GM18517 (cell line): ENCODE measurements around the gene ZNF440.
A peak's percentile ranks its signal among the peaks of the same experiment; 100 is the strongest.
"Not testable (repeated sequence)": the region's sequence is repeated elsewhere in the genome, so short reads cannot be mapped to it uniquely, and the experiment has no call there.

Source experiments
- ATAC-seq: cut with Tn5 transposase; IDR thresholded peaks from one replicate; pipeline ENCODE4 v1.9.1; 2021; ENCODE audit warnings: mild to moderate bottlenecking, moderate library complexity; ENCODE audit not compliant: unreplicated experiment

The ZNF440 gene

DNA sequence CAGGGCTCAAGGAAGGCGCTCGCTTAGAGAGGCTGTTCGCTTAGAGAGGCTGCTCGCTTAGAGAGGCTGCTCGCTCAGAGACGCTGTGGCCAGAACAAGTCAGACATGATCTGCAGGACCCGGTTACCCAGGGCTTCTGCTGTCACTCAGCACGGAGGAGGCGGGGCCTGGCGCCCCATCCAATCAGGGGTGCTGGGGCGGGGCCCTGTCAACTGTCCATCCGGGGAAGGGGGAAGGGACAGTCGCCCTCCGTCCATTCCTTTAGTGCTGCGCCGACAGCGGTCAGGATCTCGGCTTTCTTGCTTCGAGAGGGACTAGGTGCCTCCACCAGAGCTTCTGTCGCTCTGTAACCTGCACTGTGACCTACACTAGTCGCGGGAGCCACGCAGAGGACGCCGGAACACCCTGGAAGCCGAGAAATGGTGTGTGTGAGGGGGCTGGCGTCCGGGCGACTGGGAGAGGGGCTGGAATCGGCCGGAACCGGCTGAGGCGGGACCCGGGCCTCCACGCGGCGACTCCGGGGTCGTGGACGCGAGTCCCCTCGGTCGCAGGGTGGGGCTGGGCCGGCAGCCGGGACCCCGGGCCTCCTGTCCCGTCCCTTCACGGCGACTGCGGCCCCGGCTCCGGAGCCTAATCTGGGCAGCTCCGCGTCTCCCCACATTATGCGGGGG is at the start of gene ZNF440:
TSS of gene ZNF440 (plus strand) at position 245 of the 671 bp plus-strand sequence. CDS start at position 420, 175 bp downstream.
- peak; percentile 93 for ATAC-seq

DNA sequence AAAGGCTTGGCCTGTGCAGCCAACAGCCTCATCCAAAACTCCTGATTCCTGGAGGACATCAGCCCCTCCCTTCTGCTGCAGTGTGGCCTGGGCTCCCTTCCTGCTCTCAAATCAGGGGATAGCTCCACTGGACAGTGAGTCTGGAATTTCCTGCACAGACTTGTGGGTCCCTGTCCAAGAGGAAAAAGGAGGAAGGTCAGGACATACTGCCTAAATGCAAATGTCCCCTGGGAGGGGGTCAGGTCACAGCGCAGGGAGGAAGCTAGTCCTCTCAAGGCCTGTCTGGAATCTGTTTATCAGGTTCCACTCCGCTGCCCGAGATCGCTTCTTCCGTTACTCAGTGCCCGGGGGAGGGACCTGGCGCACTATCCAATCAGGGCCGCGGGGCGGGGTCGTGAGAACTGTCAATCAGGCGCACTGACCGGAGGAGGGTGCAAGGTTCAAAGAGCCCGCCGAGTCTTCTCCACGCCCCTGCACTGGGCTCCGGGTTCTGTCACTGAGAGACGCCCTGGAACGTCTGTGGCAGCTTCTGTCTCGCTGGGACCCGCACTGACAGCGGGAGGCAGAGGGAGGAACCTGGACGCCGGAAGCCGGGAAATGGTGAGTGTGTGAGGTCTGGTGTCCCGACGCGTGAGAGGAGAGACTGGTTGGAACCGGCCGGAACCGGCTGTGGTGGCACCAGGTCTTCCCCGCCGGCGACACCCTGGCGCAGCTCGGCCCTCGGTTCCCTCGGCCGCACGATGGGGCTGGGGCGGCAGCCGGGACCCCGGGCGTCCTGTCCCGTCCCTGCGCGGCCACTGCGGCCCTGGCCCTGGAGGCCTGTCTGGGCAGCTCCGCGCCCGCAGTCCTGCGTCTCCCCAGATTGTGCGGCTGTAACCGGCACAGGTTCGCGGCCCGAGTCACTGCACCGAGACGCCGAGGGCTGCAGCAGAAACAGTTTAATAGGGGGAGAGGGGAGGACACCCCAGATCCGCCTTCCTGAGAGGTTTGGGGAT is 47.2 kb upstream of the ZNF440 start, which contains the start of gene ZNF441:
TSS of gene ZNF441 (plus strand) at position 404 of the 995 bp plus-strand sequence. CDS start at position 598, 194 bp downstream.
- ATAC-seq, result peak; percentile 83

DNA sequence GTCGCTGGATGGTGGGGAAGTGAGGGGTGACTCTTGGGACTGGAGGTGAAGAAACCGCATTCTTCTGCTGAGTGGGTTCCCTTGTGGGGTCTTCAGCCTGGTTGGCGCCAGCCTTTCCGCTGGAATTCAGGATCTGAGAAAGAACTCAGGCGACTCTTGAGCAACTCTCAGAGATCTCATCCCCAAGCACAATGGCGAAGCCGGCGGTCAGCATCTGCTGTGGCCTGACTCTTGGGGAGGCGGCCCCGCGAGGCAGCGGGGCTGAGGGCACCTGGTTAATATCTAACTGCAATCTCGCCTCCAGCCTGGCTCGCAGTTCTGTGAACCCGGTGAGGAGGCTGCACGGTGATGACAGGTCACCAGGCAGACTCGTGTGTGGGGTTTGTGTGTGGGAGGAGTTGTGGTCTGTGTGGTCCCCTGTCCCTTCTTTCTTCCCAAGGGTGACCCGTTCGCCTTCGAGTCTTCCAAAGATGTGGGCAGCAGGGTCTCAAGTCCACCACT is 46.4 kb upstream of the ZNF440 start:
- ATAC-seq, result peak; percentile 26

DNA sequence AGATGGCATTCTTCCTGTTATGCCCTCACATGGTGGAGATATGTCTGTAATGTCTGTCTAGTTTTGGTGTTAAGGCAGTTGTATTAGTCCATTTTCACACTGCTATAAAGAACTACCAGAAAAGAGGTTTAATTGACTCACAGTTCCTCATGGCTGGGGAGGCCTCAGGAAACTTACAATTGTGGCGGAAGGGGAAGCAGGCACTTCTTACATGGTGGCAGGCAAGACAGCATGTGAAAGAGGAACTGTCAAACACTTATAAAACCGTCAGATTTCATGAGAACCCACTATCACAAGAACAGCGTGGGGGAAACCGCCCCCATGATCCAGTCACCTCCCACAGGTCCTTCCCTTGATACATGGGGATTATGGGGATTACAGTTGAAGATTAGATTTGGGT is 44.1 kb upstream of the ZNF440 start:
- no peak for ATAC-seq

DNA sequence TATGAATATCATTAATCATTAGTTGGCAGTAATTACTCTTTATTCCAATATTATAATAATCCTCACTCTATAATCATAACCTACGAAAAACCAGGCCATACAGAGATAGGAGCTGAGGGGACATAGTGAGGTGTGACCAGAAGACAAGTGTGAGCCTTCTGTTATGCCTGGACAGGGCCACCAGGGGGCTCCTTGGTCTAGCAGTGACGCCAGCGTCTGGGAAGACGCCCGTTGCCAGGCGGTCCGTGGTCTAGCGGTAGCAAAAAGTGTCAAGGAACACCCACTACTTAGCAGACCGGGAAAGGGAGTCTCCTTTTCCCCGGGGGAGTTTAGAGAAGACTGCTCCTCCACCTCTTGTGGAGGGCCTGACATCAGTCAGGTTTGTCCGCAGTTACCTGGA is 42.6 kb upstream of the ZNF440 start:
- ATAC-seq, result not testable (repeated sequence)

DNA sequence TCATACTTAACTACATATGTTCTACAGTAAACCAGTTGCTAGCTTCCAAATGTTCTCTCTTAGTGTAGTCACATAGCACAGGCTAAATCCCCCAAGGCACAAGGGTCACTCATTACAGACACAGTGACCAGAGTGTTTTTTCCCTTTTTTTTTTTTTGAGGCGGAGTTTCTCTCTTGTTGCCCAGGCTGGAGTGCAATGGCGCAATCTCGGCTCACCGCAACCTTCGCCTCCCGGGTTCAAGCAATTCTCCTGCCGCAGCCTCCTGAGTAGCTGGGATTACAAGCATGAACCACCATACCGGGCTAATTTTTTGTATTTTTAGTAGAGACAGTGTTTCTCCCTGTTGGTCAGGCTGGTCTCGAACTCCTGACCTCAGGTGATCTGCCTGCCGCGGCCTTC is 37.4 kb upstream of the ZNF440 start:
- not testable (repeated sequence) for ATAC-seq

DNA sequence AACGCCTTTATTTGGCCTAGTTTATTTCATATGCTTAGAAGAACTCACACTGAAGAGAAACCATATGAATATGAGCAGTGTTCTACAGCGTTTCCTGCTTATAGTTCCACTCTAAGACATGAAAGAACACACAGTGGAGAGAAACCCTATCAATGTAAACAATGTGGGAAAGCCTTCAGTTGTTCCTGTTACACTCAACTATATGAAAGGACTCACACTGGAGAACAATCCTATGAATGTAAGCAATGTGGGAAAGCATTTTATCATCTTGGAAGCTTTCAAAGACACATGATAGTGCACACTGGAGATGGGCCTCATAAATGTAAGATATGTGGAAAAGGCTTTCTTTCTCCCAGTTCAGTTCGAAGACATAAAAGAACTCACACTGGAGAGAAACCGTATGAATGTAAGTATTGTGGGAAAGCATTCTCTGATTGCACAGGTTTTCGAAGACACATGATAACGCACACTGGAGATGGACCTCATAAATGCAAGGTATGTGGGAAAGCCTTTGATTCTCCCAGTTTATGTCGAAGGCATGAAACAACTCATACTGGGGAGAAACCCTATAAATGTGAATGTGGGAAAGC is 33.5 kb upstream of the ZNF440 start:
- ATAC-seq, result no peak

DNA sequence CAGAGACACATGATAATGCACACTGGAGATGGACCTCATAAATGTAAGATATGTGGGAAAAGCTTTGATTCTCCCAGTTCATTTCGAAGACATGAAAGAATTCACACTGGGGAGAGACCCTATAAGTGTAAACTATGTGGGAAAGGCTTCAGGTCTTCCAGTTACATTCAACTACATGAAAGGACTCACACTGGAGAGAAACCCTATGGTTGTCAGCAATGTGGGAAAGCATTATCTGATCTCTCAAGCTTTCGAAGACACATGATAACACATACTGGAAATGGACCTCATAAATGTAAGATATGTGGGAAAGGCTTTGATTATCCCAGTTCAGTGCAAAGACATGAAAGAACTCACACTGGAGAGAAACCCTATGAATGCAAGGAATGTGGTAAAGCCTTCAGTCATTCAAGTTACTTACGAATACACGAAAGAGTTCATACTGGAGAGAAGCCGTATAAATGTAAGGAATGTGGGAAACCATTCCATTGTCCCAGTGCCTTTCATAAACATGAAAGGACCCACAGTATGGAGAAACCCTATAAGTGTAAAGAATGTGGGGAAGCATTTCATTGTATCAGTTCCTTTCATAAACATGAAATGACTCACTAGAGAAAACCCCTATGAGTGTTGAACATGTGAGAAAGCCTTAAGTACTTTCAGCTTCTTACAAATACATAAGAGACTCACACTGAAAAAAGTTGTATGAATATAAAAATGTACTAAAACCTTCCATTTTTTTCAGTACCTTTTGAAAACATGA is 32.6 kb upstream of the ZNF440 start:
- no peak for ATAC-seq

DNA sequence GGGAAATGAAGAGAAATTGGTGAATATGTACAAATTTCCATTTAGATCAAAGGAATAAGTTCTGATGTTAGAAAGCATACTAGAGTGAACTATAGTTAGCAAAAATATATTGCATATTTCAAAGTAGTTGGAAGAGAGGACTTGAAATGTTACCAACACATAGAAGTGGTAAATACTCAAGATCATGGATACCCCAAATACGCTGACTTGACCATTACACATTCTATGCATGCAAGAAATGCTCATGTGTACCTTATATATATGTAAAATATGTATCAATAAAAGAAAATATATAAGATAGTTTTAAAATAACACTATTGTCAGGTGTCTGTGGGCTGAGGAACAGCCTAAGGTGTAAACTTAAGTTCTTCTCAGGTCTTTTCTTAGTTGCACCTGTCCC is 30.3 kb upstream of the ZNF440 start:
- ATAC-seq, result no peak

DNA sequence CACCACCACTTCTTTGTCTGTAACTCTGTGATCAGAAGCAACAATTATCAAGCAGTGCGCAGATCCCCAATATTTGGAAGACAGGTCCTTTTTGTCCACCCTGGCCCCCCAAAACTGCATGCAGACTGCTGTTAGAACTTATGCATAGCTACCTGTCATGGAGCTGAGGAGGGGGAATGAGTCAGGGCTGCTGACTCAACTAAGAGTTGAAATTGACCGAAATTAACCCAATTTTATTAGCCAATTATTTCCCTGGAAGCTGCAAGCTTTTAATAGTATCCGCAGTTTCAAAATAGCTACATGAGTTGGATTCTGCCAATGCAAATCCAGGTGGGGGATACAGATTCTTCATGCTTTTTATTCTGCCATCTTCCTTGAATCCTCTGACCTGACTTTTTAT is 29.7 kb upstream of the ZNF440 start:
- ATAC-seq, result no peak

DNA sequence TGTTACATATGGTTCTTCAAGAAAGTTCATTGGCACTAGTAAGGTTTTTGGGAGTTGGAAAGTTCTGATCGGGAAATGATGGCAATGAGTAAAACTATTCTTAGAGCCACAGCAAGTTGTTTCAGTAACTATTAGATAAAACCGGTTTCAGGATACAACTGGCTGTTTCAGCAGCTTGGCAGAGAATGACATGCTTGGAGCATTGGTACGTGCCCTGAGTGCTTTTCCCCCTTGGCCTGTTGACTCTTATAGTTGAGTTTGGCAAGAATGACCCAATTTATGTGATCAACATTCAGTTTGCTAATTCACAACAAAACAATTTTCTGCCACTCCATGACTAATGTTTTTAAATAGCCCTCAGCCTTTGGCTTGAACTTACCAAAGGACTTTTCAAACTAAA is 26.5 kb upstream of the ZNF440 start:
- no peak for ATAC-seq

DNA sequence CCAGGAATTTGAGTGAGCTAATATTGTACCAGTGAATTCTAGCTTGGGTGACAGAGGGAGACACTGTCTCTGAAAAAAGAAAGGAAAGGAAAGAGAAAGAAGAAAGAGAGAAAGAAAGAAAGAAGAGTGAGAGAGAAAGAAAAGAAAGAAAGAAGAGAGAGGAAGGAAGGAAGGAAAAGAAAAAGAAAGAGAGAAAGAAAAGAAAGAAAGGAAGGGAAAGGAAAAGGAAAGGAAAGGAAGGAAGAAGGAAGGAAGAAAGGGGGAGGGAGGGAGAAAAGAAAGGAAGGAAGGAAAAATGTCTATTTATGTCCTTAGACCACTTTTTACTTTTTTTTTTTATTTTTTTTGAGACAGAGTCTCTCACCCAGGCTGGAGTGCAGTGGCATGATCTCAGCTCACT is 21.1 kb upstream of the ZNF440 start:
- no peak for ATAC-seq

DNA sequence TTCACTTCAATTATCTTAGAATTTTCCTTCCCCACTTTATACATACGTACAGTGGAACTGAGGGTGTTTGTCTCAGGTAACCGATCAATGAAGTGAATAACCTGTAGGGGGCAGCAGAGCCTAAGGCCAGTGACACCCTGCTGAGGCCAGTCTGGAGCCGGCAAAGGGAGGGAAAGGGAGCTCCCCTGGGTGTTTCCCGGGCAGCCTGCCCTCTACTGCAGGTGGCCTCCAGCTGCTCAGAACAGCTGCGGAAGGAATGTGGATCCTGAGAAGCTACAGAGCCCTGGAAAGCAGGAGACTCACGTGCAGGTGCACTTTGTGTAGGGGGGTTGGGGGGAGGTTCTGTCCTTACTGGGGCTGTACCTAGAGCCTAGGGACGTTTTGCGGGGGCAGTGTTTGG is 16.6 kb upstream of the ZNF440 start:
- ATAC-seq, result no peak

DNA sequence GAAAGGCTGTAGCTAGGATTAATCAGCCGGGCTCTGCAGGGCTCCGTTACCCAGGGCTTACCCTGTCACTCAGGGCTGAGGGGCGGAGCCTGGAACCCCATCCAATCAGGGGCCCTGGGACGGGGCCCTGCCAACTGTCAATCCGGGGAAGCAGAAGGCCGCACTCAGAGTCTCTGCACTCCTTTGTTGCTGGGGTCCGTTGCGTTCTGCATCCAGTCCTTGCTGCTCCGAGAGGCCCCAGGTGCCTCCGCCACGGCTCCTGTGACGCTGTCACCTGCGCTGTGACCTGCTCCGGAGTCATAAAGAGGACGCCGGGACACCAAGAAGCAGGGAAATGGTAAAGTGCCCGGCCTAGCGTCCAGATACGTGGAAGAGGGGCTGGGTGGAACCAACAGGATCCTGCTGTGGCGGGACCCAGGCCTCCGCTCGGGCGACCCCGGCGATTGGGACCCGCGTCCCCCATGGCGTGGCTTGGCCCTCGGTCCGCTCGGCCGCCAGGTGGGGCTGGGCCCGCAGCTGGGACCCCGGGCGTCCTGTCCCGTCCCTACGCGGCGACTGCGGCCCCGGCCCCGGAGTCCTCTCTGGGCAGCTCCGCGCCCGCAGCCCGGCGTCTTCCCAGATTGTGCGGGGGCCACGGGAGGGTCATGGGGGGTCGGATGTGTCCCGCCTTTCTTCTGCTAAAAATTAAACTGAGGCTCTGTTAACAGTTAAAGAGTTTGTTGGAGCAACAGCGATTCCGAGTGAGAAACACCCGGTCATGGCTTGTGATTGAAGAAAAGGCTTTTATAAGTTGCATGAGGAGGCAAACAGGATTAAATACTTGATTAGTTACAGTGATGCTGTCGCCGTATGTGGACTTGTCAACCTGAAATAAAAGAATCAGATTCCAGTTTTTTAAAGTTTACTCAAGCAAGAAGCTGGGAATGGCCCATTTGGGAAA is 15.4 kb upstream of the ZNF440 start, which contains the start of gene ZNF491:
TSS of gene ZNF491 (plus strand) at position 133 of the 940 bp plus-strand sequence. CDS start 7,431 bp downstream, outside the sequence.
- ATAC-seq, result peak; percentile 74

DNA sequence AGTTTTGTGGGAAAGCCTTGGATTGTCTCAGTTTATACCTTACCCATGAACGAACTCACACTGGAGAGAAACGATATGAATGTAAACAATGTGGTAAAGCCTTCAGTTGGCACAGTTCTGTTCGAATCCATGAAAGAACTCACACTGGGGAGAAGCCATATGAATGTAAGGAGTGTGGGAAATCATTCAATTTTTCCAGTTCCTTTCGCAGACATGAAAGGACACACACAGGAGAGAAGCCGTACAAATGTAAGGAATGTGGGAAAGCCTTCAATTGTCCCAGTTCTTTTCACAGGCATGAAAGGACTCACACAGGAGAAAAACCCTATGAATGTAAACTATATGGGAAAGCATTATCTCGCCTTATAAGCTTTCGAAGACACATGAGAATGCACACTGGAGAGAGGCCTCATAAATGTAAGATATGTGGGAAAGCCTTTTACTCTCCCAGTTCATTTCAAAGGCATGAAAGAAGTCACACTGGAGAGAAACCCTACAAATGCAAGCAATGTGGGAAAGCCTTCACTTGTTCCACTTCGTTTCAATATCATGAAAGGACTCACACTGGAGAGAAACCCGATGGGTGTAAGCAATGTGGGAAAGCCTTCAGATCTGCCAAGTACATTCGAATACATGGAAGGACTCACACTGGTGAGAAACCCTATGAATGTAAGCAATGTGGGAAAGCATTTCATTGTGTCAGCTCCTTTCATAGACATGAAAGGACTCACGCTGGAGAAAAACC is 7.5 kb upstream of the ZNF440 start:
- no peak for ATAC-seq

DNA sequence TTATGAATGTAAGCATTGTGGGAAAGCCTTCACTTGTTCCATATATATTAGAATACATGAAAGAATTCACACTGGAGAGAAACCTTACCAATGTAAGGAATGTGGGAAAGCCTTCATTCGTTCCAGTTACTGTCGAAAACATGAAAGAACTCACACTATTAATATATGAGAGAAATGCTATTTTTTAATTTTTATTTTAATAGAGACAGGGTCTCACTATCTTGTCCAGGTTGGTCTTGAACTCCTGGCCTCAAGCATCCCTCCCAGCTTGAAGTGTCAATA is 7.0 kb upstream of the ZNF440 start:
- ATAC-seq, result no peak

DNA sequence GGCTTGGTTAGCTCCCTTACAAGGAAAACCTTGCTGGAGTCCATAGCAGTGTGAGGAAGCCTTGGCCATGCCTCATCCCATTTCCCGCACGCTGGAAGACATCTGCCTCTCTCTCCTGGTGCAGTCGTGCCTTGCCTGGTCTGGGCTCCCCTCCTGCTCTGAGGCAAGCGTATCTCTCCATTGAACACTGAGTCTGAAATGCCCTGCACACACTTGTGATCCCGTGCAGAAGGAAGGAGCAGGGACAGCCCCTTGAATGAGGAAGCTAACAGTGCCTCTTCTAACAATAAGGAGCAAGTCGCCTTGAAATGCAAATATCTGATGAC is 407 bp upstream of the ZNF440 start:
- ATAC-seq, result peak; percentile 38

DNA sequence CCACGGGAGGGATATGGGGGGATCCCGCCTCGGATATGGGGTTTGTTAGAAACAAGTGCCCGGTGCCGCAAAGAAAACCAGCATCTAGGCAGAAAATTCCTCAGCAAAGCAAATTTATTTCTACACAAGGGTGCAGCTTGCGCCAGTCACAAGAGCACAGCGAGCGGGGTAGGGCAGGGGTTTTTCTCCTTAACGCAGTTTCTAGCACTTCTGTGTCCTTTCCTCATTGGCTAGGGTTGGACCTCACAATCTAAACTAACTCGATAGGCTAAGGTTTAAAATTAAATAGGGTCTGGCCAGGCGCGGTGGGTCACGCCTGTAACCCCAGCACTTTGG is 595 bp downstream of the ZNF440 start:
- no peak for ATAC-seq

DNA sequence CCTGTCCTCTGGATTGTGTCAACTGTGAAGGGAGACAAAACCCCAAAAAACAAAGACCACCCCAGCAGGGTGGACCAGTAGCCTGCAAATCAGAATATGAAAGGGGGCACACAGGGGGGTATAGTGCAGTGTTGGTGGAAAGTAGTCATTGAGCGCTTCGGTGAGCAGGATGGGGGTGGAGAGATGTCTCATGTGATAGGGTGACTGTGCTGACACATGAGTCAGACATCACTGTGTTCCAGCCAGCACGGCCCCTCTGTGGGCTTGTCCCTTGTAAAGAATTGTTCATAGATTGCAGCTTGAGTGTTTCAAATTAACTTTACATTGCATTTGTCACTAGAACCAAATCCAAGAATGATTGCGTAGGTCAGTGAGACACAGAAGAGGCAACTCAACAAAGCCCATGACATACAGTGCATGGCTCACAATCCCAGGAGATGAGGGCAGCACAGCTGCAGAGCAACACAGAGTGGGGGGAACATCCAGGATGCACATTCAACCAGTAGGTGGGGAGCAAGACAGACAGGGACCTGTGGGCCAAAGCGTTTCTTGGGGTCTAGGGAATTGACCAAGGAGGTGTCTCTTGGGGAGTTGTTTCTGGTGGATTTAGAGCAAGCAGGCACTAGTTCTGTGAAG is 7.5 kb downstream of the ZNF440 start:
- no peak for ATAC-seq
